Activated CD4-positive, alpha-beta T cell treated with anti-CD3 and anti-CD28 coated beads for 24 hours (primary cell): ENCODE data around the gene SLC25A2.

Experiments
- DNase-seq, 2 donors: peaks; one replicate each; pipeline ENCODE4 v3.0.0-alpha.2; 2020; ENCODE audit warnings: low read depth in 2 of 2

SLC25A2 gene

DNA sequence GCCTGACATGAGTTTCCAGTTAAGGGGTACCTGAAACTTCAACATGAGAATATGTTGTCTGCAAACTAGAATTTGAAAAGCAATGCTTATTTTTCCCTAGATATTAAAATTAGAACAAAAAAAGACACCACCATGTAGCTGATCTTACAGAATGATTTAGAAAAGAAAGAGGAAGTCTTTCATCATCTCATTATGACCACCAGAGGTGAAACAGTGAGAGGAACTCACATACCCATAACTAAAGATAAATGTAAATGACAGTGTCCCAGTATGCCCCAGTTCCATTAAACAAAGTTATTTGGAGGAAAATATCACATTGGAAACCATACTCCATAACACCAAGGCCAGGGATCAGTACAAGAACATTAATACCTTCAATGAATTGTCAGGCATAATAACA lies 9.9 kb upstream of the SLC25A2 start:
- no peak for DNase-seq

DNA sequence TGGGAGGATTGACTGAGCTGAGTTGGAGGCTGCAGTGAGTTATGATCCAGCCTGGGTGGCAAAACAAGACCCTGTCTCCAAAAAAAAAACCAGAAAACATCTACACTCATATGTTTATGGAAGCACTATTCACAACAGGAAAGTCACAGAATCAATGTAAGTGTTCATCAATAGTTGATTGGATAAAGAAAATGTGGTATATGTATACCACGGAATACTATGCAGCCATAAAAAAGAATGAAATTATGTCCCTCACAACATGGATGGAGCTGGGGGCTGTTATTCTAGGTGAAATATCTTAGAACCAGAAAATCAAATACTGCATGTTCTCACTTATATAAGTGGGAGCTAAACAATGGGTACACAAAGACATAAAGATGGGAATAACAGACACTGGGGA lies 2.8 kb upstream of the SLC25A2 start:
- DNase-seq: no peak

DNA sequence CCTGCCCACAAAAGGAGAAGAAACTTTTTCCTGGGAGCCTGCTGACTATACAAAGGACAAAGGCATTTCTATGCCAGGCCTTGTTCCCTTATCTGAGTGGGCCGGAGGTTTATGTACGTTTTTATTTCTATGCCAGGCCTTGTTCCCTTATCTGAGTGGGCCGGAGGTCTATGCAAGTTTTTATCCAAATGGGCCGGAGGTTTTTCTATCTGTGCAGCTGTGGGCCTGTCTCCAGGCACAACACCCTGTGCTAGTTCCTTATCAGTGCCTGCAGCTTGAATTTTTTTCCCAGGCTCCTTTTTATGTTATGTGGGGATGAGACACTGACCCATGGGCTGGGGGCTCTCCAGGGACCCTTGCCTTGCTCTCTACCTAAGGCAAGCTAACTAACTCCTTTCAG lies 5.5 kb downstream of the SLC25A2 start:
- DNase-seq: no peak

DNA sequence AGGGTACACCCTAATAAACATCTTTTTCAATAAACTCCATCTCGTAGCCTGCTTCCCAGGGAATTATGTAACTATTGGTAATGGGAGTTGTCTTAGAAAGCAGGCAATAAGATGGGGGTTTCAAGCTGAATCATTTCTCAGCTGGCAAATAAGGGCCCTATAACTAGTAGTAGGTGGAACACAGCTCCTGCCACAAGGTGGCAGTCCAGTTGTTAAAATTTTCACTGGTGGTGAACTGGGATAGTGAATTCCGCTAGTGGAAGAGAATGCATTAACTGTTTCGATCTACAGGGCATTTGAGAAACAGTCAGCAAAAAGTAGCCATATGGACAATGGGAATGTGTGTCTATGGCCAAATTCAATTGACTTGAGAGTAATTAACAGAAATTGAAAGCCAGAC lies 30.9 kb downstream of the SLC25A2 start:
- DNase-seq: no peak

DNA sequence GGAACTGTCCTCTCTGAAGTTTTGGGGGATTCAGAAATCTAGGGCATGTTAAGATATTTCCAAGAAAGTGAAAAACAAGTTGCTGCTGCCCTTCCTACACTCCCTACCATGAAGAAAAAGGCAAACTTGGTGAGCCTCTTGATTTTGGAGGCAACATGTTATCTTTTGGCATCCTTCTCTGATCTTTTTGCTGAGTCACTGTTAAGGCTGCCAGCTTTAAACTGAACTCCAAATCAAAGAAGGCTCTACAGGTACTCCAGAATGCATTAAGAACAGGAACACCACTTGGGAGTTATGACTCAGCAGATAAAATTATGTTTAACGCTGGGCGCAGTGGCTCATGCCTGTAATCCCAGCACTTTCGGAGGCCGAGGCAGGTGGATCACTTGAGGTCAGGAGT lies 34.7 kb downstream of the SLC25A2 start:
- no peak for DNase-seq

DNA sequence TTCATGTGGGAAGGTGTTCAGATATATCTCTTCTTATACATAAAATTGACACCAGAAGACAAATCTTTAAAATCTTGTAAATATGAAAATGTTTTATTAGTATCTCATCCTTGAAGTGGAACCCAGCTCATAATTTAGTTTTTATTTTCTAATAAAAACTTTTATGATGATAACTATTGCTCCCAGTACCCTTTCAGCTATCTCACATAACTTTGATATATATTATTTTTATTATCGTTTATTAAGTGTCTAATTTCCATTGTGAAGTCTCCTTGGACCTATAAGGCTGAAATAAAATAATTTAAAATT lies 42.7 kb downstream of the SLC25A2 start:
- no peak for DNase-seq

DNA sequence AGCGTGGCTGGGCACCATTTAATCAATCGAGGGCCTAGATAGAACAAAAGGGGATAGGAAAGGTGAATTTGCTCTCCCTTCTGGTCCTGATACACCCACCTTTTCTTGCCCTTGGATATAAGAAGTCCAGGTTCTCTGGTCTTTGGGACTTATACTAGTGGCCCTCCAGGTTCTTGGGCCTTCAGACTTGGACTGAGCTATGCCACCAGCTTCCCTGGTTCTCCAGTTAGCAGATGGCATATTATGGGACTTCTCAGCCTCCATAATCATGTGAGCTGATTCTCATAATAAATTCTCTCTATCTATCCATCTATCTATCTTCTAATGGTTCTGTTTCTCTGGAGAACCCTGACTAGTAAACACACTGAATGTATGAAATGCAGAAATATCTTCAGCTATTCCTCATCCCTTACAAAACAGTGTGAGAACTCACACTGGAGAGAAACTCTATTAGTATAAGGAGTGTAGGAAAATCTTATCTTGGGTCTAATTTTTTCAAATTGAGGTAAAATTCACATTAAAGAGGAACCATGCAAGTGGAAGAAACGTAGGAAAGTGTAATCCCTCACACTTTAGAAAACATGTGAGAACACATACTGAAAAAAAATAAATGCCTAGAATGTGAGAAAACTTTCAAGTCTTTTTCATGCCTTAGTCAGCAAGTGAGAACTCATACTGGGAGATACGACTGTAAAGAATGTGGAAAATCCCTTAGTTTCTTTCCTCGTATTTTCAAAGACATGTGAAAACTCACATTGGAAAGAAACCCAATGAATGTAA lies 43.2 kb downstream of the SLC25A2 start:
- DNase-seq: no peak

DNA sequence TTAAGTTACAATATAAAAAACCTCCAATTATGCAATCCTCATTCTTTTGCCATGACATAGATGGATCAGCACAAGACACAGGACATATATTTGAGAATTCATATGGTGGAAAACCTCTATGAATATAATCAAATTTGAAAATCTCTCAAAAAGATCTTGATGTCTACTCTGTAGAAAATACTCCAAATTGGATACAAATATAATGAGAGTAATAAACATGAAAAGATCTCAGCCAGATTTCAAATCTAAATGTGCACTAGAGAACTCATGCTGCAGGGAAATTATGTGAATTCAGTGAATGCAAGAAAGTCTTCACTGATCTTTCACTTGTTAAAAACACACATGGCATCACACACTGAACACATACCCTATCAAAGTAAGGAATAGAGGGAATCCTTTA lies 44.9 kb downstream of the SLC25A2 start:
- no peak for DNase-seq

DNA sequence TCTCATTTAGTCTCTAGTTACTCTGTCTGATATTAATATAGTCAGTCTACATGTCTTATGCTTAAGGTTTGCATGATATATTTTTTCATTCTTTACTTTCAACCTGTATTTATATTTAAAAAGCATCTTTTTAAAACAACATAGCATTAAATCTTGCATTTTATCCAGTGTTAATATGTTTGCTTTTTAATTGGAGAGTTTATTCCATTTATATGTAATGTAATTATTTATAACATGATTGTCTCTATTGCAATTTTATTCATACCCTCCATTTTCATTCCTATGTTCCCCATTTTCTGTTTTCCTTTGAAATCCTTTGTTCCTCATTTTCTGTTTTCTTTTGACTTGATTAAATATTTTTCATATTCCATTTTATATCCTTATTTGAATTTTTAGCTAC lies 45.4 kb downstream of the SLC25A2 start:
- no peak for DNase-seq
